Activated CD8-positive, alpha-beta T cell treated with anti-CD3 and anti-CD28 coated beads, Interleukin-2, amount 10 ng/mL, durations not matched to agents 7 days and 5 days (primary cell): ENCODE results near the gene BCAS1. TPM values are rescaled to one million over a fixed set of nuclear protein-coding genes. Genes with fewer than 3 reads are reported as not detected.

Experiments
- ATAC-seq: fragments of 150-1000 bp; cut with Tn5 transposase; one replicate; pipeline ENCODE4 v1.10.0; 2021; ENCODE audit warnings: moderate library complexity
- CTCF ChIA-PET: fragments of 350-600 bp; sonication (Branson Sonifier 250); formaldehyde crosslinking; loops from one replicate; lab custom pipeline; 2021; ENCODE audit warnings: antibody characterized with exemption; lab: Charles Lee
- POLR2A ChIA-PET: fragments of 350-600 bp; sonication (Branson Sonifier 250); formaldehyde crosslinking; loops from one replicate; lab custom pipeline; 2021; ENCODE audit warnings: antibody characterized with exemption; lab: Charles Lee
- DNase-seq: peaks from one replicate; pipeline ENCODE4 v3.0.0-alpha.2; 2020
- H3K27ac Mint-ChIP-seq: one replicate; pipeline ENCODE4 v1.8.0; 2021; ENCODE audit warnings: mild to moderate bottlenecking, mixed read lengths
- H3K27me3 Mint-ChIP-seq: one replicate; pipeline ENCODE4 v1.8.0; 2021; ENCODE audit warnings: low read depth, mixed read lengths
- H3K36me3 Mint-ChIP-seq: one replicate; pipeline ENCODE4 v1.8.0; 2021; ENCODE audit warnings: low read depth, mixed read lengths
- H3K4me1 Mint-ChIP-seq: one replicate; pipeline ENCODE4 v1.8.0; 2021; ENCODE audit warnings: low read depth, mixed read lengths
- H3K4me3 Mint-ChIP-seq: one replicate; pipeline ENCODE4 v1.8.0; 2021; ENCODE audit warnings: mild to moderate bottlenecking, mixed read lengths
- H3K9me3 Mint-ChIP-seq: one replicate; pipeline ENCODE4 v1.8.0; 2022; ENCODE audit warnings: mixed read lengths; ENCODE audit not compliant: insufficient read depth
- total RNA-seq, 2 experiments: library from RNA; stranded (reverse); gene quantifications; one replicate each; pipeline ENCODE4 v1.2.3, GENCODE V29; 2021

BCAS1 gene
- total RNA-seq, 2 experiments from 2014 or later: not detected

DNA sequence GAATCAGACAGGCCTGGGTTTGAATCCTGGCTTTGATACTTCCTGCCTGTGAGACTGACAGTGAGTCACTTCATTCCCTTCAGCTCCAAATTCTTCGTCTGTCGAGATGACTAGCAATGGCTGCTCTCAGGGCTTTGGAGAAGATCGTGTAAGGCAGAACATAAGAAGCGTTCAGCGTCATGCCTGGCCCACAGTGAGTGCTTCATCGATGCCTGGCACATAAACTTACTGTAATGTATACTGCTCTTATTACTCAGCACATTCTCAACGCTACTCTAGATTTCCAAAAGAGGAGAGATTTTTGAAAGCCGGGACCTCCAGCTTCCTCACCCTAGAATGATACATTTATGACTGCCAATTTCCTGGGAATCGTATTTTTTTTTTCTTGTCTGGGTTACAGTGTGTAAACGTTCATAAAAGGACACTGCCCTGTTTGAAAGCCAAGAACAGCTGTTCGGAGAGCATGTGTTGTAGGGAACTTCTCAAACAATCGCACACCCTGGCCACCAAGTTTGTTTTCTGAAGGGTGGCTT, 16.2 kb upstream of the BCAS1 start:
- H3K36me3 Mint-ChIP-seq: no peaks in the 10 kb centered on the region
- DNase-seq (no peak), ATAC-seq (no peak)
- ChIA-PET POLR2A (interaction anchor here (0.6 kb wide), 1 partner anchor 16 kb away, joined by 3 read pairs; no protein-coding TSS in a partner anchor), CTCF (interaction anchor here (0.7 to 1.1 kb wide), 2 partner anchors 17 to 176 kb away, joined by 3 to 4 read pairs; no protein-coding TSS in a partner anchor)
- H3K9me3 Mint-ChIP-seq: no peaks in the 10 kb centered on the region
- no peak overlapping the region for H3K27ac Mint-ChIP-seq
- H3K27me3 Mint-ChIP-seq: peaks cover 14% of the 10 kb centered on the region
- no peak overlapping the region for H3K4me3 Mint-ChIP-seq
- peaks cover 10% of the 10 kb centered on the region for H3K4me1 Mint-ChIP-seq

DNA sequence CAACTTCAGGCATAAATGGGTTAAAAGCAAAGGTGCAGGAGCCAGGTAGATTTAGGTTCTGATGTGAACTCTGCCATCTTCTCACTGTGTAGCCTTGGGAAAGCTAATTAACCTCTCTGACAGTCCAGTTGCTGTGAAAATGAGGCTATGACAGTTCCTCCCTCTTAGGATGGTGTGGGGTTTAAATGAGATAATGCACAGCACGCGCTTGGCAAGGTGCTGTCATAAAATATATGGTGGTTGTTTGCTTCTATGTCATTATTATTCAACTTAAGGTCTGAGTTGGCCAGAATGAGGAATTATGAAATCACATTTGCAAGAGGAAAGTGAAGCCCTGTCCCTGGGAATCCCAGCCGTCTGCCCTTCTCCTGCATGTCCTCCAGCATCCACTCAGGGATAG, 15.5 kb upstream of the BCAS1 start:
- ChIA-PET POLR2A (no interaction called here), CTCF (no interaction called here)
- ATAC-seq (no peak), DNase-seq (no peak)
- Mint-ChIP-seq H3K27me3 (peaks cover 14% of the 10 kb centered on the region), H3K4me3 (no peak overlapping the region), H3K9me3 (peaks cover under 1% of the 10 kb centered on the region), H3K4me1 (peaks cover 10% of the 10 kb centered on the region), H3K27ac (no peak overlapping the region), H3K36me3 (no peaks in the 10 kb centered on the region)

DNA sequence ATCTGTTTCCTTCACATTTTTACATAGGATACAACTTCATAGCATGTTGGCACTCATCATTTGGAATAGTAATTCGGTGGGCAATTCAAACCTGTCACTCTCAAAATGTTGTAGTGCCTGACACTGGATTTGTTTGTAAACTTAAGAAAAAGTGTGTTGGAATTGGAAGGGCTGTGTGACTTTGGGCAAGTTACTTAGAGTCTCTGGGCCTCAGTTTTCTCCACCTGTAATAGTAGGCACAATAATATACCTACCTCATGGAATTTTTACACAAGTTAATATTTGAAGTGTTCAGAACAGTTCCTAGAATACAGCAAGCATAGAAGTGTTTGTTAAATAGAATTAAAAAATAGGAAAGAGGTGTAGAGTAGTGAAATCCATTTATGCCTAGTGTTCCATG, 15.0 kb upstream of the BCAS1 start:
- Mint-ChIP-seq H3K27ac (no peak overlapping the region), H3K4me1 (peaks cover 15% of the 10 kb centered on the region), H3K27me3 (peaks cover 11% of the 10 kb centered on the region), H3K9me3 (peaks cover 4% of the 10 kb centered on the region), H3K4me3 (no peak overlapping the region), H3K36me3 (peaks cover 2% of the 10 kb centered on the region)
- ChIA-PET POLR2A (no interaction called here), CTCF (no interaction called here)
- no peak for DNase-seq
- ATAC-seq: no peak

DNA sequence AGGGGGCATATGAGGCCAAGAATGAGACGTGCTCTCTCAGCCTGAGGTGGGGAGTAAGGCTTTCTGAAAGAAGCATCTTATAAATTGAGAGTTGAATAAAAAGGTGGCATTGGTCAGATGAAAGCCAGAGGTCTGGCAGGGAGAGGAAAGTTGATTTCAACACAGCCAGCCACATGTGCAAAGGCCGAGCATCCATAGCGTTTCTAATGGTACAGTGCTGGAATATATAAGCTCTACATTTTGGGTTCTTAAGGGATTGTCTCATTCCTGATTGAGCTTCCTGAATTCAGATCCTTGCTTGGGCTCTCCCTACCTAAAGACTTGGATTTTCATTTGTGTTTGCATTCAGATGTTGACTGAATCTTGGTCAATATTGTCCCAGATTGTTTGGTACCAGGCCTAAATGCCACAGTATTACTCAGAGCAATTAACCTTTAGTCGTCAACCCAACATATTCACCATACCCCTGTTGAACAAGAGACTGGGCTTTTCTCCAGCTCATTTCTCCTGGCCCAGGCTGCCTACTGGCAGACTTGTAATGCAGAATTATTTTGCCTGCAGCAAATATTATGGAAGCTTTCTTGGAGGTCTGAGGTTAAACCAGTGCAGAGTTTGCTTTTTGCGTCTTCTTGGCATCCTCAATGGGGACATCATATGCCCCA, 14.5 kb upstream of the BCAS1 start:
- H3K36me3 Mint-ChIP-seq: peaks cover 3% of the 10 kb centered on the region
- H3K4me3 Mint-ChIP-seq: no peak overlapping the region
- no peak overlapping the region for H3K27ac Mint-ChIP-seq
- H3K4me1 Mint-ChIP-seq: peaks cover 17% of the 10 kb centered on the region
- ChIA-PET CTCF (interaction anchor here (2.0 kb wide), 1 partner anchor 12 kb away, joined by 8 read pairs; no protein-coding TSS in a partner anchor), POLR2A (no interaction called here)
- peaks cover 4% of the 10 kb centered on the region for H3K9me3 Mint-ChIP-seq
- no peak for ATAC-seq
- DNase-seq: no peak
- peaks cover 8% of the 10 kb centered on the region for H3K27me3 Mint-ChIP-seq

- peaks cover 4% of the 10 kb centered on the region for H3K9me3 Mint-ChIP-seq
- no peak for ATAC-seq
- peaks cover 5% of the 10 kb centered on the region for H3K36me3 Mint-ChIP-seq
- no peak for DNase-seq
- H3K4me1 Mint-ChIP-seq: peaks cover 20% of the 10 kb centered on the region
- ChIA-PET CTCF (interaction anchor here (2.0 kb wide), 1 partner anchor 12 kb away, joined by 8 read pairs; no protein-coding TSS in a partner anchor), POLR2A (no interaction called here)
- no peak overlapping the region for H3K27ac Mint-ChIP-seq
- peaks cover 8% of the 10 kb centered on the region for H3K27me3 Mint-ChIP-seq
- no peak overlapping the region for H3K4me3 Mint-ChIP-seq
Measured at GRCh38 chr20:54084193-54084592, 13.8 kb upstream of the BCAS1 start.

GRCh38 chr20:54083459-54083858, 13.1 kb upstream of the BCAS1 start:
- peaks cover 27% of the 10 kb centered on the region for H3K4me1 Mint-ChIP-seq
- H3K9me3 Mint-ChIP-seq: peaks cover 11% of the 10 kb centered on the region
- DNase-seq: no peak
- H3K4me3 Mint-ChIP-seq: no peak overlapping the region
- H3K36me3 Mint-ChIP-seq: peaks cover 9% of the 10 kb centered on the region
- peaks cover 8% of the 10 kb centered on the region for H3K27me3 Mint-ChIP-seq
- POLR2A ChIA-PET: no interaction called here
- no peak overlapping the region for H3K27ac Mint-ChIP-seq
- no peak for ATAC-seq
- CTCF ChIA-PET: interaction anchor here (1.0 to 2.0 kb wide), 2 partner anchors 13 to 117 kb away, joined by 3 to 8 read pairs; no protein-coding TSS in a partner anchor

GRCh38 chr20:54082100-54082499, 11.7 kb upstream of the BCAS1 start:
- peaks cover 37% of the 10 kb centered on the region for H3K4me1 Mint-ChIP-seq
- no peak overlapping the region for H3K4me3 Mint-ChIP-seq
- H3K36me3 Mint-ChIP-seq: peaks cover 12% of the 10 kb centered on the region
- H3K27ac Mint-ChIP-seq: no peak overlapping the region
- ChIA-PET POLR2A (interaction anchor here (0.5 kb wide), 1 partner anchor 364 kb away, joined by 6 read pairs; no protein-coding TSS in a partner anchor), CTCF (interaction anchor here (1.0 to 1.3 kb wide), 3 partner anchors 15 to 23 kb away, joined by 3 read pairs; no protein-coding TSS in a partner anchor)
- H3K9me3 Mint-ChIP-seq: peaks cover 12% of the 10 kb centered on the region
- peaks cover 4% of the 10 kb centered on the region for H3K27me3 Mint-ChIP-seq
- ATAC-seq (no peak), DNase-seq (no peak)

- H3K9me3 Mint-ChIP-seq: peaks cover 12% of the 10 kb centered on the region
- no peak for ATAC-seq
- no peak for DNase-seq
- ChIA-PET POLR2A (interaction anchor here (1.7 kb wide), 1 partner anchor 128 kb away, joined by 5 read pairs; the partner anchor contains the start of gene PFDN4), CTCF (interaction anchor here (0.7 to 3.5 kb wide), 7 partner anchors 15 to 129 kb away, joined by 3 to 17 read pairs (median 7); partner anchors contain the start of gene PFDN4)
- H3K27me3 Mint-ChIP-seq: peaks cover 4% of the 10 kb centered on the region
- peak overlapping the region; percentile 51 for H3K27ac Mint-ChIP-seq
- peaks cover 13% of the 10 kb centered on the region for H3K36me3 Mint-ChIP-seq
- peaks cover 52% of the 10 kb centered on the region for H3K4me1 Mint-ChIP-seq
- no peak overlapping the region for H3K4me3 Mint-ChIP-seq
Measured at GRCh38 chr20:54079652-54080051, 9.3 kb upstream of the BCAS1 start.

DNA sequence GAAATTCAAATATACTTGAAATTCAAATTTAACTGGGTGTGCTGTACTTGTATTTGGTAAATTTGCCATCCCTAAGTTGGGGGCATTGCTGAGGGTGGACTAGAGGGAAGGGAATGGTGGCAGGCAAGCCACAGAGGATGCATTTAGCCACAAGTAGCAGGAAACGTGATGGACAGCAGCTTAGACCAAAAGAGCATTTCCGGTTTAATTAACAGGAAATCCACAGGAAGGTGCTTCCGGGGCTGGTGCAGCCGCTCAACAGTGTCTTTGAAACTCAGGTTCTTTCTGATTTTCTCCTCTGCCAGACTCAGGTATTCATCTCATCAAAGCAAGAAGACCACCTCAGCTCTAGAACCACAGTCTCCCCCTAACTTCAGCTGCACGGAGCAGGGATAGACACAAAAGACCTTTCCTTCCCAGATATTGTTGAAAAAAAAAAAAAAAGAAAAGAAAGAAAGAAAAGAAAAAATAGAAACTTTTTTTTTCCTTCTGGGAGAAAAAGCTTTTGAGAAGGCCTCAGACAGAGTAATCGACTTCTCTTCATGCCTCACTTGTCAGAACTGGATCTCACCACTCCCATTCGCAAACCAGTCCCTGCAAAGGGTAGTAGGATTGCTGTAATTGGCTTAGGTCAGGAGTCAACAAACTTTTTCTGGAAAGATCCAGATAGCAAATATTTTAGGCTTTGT, 8.0 kb upstream of the BCAS1 start:
- peak overlapping the region; percentile 69 for H3K4me3 Mint-ChIP-seq
- H3K9me3 Mint-ChIP-seq: peaks cover 12% of the 10 kb centered on the region
- peak; percentile 83 for ATAC-seq
- peaks cover 49% of the 10 kb centered on the region for H3K4me1 Mint-ChIP-seq
- CTCF ChIA-PET: interaction anchor here (1.3 to 3.5 kb wide), 5 partner anchors 16 to 130 kb away, joined by 5 to 17 read pairs (median 7); partner anchors contain the start of gene PFDN4
- DNase-seq: peak; percentile 69
- POLR2A ChIA-PET: interaction anchor here (1.7 kb wide), 1 partner anchor 130 kb away, joined by 5 read pairs; the partner anchor contains the start of gene PFDN4
- peaks cover 13% of the 10 kb centered on the region for H3K36me3 Mint-ChIP-seq
- H3K27ac Mint-ChIP-seq: peak overlapping the region; percentile 90
- H3K27me3 Mint-ChIP-seq: no peaks in the 10 kb centered on the region

GRCh38 chr20:54076259-54076658, 5.9 kb upstream of the BCAS1 start:
- H3K36me3 Mint-ChIP-seq: peaks cover 13% of the 10 kb centered on the region
- ChIA-PET CTCF (no interaction called here), POLR2A (no interaction called here)
- H3K4me3 Mint-ChIP-seq: no peak overlapping the region
- no peaks in the 10 kb centered on the region for H3K27me3 Mint-ChIP-seq
- no peak for DNase-seq
- H3K27ac Mint-ChIP-seq: no peak overlapping the region
- peaks cover 41% of the 10 kb centered on the region for H3K4me1 Mint-ChIP-seq
- no peak for ATAC-seq
- H3K9me3 Mint-ChIP-seq: peaks cover 12% of the 10 kb centered on the region

- Mint-ChIP-seq H3K27me3 (no peaks in the 10 kb centered on the region), H3K27ac (no peak overlapping the region), H3K9me3 (peaks cover 8% of the 10 kb centered on the region), H3K36me3 (peaks cover 10% of the 10 kb centered on the region), H3K4me3 (no peak overlapping the region), H3K4me1 (peaks cover 36% of the 10 kb centered on the region)
- ATAC-seq: no peak
- DNase-seq: no peak
- CTCF ChIA-PET: no interaction called here
- POLR2A ChIA-PET: no interaction called here
Measured at GRCh38 chr20:54075322-54075721, 4.9 kb upstream of the BCAS1 start.
